RPMI8226 (cell line): ENCODE data around the gene ADARB1.

Experiments used
- DNase-seq: peaks from one replicate; pipeline ENCODE4 v3.0.0-alpha.2; 2015

Gene ADARB1

GRCh38 chr21:45100866-45101265, 26.5 kb downstream of the ADARB1 start:
- DNase-seq = no peak

DNA sequence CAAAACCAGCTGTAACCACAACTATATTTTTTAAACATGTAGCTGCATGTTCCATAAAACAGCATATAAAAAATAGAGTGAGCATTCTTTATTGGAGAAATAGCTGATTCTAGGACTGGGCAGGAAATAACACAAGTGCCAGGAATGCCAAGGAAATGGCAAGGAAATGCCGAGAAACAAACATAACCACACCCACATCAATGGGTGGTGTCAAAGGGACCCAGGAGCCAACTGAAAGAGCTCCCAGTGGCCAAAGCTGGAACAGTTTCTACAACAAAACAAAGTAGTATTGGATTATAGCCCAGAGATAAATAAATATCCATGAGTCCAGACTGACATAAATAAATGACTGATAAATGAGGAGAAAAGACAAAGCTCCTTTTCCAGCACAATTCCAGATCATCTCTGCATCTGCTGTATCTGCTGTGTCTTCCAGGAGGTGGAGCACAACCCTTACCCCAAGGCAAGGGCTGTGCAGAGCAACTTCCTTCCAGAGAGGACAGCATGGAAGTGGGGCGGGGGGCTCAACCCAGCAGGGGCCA, 28.1 kb downstream of the ADARB1 start:
- DNase-seq = peak; percentile 55

GRCh38 chr21:45103971-45104520, 29.7 kb downstream of the ADARB1 start:
- DNase-seq = peak; percentile 57

DNA sequence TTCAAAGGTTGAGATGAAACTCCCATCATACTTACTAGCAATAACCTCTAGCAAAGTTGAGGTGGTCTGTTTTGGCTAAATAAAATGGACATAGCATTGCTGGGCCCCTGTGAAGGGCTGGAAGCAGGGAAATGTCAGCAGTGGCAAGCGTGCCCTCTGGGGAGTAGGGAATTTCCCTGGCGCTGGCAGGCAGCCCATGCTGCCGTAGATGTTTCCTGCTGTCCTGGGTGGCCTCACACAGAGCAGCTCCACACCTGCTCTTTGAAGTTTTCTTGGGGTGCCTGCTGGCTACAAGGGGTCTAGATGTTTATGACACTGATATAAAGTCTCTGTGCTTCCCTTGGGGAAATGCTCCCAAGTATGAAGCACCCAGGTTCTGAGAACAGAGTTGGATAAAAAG, 30.2 kb downstream of the ADARB1 start:
- DNase-seq = peak; percentile 55

DNA sequence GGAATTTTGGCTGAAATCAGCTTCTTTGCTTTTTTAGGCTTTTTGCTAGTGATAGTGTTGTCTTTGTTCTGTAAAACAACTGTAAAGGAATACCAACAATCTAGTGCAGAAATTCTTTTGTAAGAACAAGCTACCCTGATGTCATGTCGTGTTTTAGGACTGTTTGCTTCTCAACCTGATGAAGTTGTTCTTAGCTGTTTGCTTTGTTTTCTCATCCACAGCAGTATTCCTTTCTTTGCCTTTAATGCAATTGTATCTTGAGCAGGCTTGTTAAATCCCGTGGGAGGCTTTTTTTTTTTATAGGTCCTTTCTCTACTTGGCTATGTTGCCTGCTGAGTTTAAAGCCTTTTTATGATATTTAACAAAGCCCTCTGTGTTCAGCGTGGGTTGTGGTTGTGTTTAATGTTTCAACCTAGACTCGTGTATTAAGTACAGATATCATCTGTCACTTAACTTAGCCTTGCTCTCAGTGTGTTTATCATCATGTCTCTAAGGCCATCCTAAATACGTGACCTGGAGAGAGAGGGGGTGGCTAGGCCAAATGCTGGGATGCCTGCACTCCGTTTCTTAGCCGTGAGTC, 31.6 kb downstream of the ADARB1 start:
- DNase-seq = no peak

DNA sequence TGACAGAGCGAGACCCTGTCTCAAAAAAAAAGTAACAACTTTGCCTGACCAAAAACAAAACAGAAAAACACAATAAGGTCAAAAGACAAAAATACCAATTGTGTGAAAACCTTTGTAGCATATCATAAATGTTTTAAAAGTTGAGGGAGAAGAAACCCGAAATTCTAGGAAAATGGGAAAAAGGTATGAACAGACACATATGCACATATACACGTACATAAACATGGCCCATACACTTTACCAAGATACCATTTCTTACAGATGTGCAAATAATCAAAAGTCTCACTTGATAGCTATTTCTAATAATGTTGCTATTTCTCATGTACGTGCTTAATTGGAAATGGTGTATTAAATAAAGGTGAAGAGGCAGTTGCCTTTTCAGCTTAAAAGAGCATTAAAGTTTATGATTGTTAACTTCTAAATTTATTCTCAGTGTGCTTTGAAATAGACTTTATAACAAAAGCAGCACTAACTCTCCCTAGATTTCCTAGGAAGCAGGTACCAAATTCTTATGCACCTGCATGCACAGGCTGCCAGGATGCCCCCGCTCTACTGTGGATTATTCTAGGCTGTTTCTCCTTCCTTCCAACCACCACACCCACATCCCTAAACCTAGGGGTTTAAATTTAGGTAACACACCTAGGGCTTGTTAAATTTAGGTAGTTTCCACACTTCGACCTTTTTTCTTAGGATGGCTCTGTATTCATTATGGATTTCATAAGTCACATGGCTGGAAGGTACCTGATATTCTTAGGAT, 33.8 kb downstream of the ADARB1 start:
- DNase-seq = no peak

- peak; percentile 50 for DNase-seq
These were observed 34.7 kb downstream of the ADARB1 start for GRCh38 chr21:45108808-45109781.

DNA sequence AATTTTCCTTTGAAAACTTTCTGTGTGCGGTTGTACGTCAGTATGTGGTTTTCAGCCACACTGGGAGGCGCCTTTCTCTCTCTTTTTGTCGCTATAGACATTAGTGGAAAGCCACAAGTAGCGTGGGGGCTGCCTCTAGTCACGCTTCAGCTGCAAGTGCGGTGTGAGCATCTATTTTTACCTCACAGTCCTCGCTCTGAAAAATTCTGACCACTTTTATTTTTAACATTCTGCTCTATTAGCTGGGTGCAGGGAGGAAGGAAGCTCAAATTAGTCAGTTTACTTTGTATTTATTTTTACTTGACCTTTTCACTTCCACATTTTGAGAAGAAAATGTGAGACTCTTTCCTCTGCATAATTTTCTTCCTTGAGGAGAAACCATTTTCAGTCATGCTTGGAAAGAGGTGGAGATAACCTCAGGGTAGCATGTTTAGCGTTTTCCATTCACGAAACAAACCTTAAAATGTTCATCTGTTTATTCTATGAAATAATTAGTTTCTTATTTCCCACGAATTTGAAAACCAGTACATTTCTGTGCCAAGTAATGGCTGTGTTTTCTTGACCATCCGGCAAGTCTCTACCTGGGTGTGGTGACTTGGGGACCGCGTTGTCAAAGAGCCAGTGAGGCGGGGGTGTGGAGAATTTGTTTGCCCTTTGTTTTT, 35.6 kb downstream of the ADARB1 start:
- peak; percentile 94 for DNase-seq

DNA sequence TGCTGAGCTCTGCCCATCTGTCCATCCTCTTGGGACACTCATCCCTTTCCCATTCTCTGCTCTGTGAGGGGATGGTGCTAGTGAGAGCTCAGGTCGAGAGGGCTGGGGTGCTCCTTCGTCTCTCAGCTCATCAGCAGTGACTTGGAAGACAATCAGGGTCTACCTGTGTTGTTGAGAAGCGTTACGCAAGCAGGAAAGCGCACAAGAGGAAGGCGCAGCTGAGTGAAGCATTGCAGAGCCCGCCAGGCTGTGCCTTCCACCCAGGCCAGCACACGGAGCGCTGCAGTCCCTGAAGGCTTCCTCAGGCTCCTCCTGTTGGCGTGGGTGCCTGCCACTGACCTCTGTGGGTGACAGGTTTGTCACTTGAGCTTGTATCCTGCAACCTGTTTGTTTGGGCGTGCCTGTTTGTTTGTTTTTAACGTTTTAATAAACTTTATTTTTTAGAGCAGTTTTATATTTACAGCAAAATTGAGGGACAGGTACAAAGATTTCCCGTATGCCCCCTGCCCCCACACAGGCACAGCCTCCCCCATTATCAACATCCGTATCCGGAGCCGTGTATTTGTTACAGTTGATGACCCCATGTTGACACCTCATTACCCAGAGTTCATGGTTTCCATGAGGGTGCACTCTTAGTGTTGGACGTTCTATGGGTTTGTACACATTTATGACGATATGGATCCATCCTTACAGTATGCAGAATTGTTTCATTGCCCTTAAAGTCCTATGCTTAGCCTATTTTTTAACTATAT, 36.7 kb downstream of the ADARB1 start:
- DNase-seq = peak; percentile 75

DNA sequence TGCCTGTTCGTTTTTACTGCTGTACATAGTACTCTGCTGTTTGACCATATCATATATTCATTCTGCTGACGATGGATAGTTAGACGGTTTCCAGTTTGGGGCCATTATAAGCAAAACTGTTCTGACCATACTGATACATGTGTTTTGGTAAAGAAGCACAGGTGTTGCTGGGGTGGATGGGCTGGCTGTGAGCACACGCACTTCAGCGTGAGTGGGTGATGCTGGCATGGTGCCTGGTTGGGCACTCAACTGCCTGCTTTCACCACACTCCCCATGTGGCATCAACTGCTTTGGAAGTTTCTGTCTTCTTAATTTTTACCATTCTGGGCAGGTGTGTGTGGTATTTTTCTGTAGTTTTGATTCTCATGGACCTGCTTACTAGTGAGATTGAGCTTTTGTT, 37.3 kb downstream of the ADARB1 start:
- DNase-seq = peak; percentile 95

DNA sequence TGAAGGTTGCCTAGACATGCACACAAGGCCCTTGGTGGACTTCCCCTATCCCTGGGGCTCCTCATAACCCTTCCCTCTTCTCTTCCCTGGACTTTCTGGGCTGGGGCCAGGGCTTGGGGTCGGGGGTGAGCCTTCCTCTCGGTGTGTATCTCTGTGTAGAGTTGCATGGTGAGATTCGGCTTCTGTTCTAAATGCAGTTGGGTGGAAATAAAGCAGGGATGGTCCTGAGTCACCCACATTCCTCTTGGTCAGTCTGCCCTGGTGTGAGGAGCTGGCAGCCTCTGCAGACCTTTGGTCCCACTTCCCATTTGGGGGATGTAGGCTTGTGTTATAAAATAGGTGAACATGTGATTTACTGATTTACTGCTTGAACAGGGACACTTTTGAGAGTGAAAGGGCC, 38.0 kb downstream of the ADARB1 start:
- no peak for DNase-seq

DNA sequence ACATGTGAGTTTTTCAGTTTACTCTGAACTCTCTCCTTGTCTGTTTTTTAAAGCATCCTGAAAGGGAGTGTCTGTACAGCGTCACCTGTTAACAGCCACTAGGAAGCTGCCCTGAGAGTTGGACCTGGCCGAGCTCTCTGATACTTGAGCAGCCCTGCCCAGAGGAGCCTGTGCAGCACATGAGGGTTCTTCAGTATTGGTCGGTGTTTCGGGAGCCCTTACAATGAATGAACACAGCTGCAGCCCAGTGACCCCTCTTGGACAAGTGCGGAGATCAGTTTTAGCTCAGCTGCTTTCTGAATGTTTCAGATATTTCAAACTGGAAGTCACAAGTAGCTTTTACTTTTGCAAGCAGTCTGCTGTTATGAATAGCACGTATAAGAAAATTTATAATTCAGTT, 39.2 kb downstream of the ADARB1 start:
- DNase-seq = no peak

DNA sequence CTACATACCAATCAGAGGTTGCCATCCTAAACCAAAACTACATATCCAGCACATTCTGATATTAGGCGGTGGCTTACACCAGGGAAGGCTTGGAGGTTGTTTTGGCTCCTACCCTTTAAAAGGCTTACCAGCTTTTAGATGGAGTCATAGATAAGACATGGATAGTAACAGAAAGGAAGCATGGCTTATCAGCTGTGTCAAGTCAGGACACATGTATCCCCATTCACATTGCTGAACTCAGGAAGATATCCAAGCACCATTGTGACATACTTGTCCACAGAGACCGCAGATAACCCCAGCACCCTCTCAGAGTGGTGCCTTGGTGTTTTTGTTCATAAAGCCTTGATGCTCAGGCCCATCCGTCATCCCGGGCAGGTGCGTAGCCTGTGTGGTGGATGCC, 39.7 kb downstream of the ADARB1 start:
- no peak for DNase-seq

- DNase-seq = no peak
These were observed 40.1 kb downstream of the ADARB1 start for GRCh38 chr21:45114475-45114874.

DNA sequence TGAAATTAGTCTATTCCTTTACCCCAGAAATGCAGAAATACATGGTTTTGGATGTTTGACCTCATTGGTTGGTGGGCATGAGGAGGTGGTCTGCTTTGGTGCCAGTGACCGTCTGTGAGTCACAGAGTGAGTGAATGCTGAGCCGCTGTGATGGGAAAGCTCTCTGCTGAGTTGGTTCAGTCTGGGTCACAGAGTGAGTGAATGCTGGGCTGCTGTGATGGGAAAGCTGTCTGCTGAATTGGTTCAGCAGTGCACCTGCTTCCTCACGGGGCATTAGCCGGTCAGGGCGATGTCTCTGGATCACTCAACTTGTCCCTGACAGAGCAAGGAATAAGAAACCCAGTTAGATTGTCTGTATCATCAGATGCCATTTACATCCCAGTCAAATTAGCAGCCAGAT, 40.8 kb downstream of the ADARB1 start:
- no peak for DNase-seq

GRCh38 chr21:45116066-45116465, 41.7 kb downstream of the ADARB1 start:
- DNase-seq = no peak

- no peak for DNase-seq
These were observed 42.9 kb downstream of the ADARB1 start for GRCh38 chr21:45117314-45117713.

DNA sequence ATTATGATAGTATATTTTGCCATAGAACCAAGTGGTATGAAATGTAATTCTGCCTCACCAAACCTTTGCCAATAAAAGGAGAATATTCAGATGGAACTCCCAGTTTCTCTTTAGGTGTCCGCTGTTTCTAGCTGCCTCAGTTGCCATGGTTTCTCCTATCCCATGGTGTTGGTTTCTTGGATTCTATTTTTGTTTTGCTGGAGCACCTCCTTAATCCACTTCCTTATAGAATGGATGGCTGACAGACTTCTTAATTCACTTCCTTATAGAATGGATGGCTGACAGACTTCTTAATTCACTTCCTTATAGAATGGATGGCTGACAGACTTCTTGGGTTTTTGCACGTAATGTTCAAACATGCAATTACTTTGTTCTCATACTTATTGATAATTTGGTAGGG, 43.7 kb downstream of the ADARB1 start:
- no peak for DNase-seq

- DNase-seq = no peak
These were observed 45.4 kb downstream of the ADARB1 start for GRCh38 chr21:45119812-45120211.

- no peak for DNase-seq
These were observed 46.6 kb downstream of the ADARB1 start for GRCh38 chr21:45120975-45121374.

DNA sequence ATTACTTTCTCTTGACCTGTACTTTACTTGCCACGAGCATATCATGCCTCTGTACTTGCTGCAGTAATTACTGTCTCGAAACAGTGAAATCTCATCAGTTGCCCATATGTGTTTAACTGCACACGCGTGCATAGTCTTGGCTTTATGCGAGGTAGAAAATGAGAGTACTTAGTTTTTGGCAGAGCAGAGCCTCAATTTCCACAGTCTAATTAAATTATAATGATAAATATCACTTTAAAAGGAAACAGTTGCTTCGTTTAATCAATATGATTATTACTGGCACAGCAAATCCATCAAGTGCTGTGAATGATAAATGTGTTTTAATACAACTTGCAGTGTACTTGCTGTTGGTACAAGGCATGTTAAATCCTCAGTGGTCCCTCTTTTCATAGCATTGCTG, 47.6 kb downstream of the ADARB1 start:
- no peak for DNase-seq
